ENCODE results near the gene ETS2.

DNA sequence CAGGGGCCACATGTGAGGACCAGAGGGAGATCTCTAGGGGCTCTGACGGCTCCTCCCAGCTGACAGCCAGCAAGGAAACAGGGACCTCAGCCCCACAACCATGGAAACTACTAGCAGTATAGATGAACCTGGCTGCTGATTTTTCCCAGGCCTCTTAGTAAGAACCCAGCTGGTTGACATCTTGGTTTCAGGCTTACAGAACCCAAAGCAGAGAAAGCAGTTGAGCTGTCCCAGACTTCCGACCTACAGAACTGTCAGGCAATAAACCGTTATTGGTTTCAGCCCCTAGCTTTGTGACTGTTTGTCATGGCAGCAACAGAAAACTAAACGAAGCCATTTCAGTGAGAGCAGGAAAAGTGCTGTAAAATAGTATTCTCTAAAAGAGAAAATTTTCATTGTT lies 36.4 kb downstream of the ETS2 start:
- TF ChIP-seq, protein P1, sequence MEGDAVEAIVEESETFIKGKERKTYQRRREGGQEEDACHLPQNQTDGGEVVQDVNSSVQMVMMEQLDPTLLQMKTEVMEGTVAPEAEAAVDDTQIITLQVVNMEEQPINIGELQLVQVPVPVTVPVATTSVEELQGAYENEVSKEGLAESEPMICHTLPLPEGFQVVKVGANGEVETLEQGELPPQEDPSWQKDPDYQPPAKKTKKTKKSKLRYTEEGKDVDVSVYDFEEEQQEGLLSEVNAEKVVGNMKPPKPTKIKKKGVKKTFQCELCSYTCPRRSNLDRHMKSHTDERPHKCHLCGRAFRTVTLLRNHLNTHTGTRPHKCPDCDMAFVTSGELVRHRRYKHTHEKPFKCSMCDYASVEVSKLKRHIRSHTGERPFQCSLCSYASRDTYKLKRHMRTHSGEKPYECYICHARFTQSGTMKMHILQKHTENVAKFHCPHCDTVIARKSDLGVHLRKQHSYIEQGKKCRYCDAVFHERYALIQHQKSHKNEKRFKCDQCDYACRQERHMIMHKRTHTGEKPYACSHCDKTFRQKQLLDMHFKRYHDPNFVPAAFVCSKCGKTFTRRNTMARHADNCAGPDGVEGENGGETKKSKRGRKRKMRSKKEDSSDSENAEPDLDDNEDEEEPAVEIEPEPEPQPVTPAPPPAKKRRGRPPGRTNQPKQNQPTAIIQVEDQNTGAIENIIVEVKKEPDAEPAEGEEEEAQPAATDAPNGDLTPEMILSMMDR (IDR thresholded peaks at IDR 0.05), result no peak
- no peak for TF ChIP-seq EZH2 (IDR thresholded peaks at IDR 0.05; ENCODE audit: borderline replicate concordance, insufficient read depth, low read depth, low read length, poor library complexity, severe bottlenecking)
